ENCODE measurements around the gene MBP. TPM values are rescaled to one million over a fixed set of nuclear protein-coding genes. Genes with fewer than 3 reads are reported as not detected.

Gene MBP
- total and polyA plus RNA-seq, 10 of the 15 experiments (the other 5 are each of a cell fraction or from before 2014, with no cell fraction given), result 12.2 to 67.8 (median 42.1) TPM

DNA sequence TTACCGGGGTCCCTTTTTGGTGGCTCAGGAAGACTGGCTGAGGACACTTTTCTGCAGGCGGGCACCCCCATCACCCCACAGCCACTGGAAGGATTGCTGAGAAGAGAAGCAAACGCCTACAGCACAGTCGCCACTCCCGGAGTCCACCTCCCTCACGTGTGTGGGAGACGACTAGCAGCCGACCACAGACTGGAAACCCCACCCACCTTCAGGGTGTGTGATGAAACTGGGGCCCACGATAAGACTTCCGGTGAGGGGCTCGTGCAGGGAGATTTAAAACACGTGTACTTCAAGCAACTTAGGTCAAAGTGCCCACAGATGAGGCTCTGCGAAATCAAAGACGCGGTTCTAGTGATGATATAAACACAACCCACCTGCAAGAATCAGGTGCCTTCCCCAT is 26.3 kb downstream of the MBP start:
- ChIA-PET CTCF (interaction anchor here (1.1 to 6.1 kb wide), 2 partner anchors 17 to 105 kb away, joined by 3 to 49 read pairs; no protein-coding TSS in a partner anchor), SMC1A (ENCODE audit: uncharacterized antibody, unreplicated experiment) (interaction anchor here (0.9 to 6.4 kb wide), 8 partner anchors 10 to 45 kb away, joined by 4 to 38 read pairs (median 8); no protein-coding TSS in a partner anchor), RAD21 (ENCODE audit: unreplicated experiment) (interaction anchor here (2.2 kb wide), 1 partner anchor 16 kb away, joined by 14 read pairs; no protein-coding TSS in a partner anchor), POLR2A (interaction anchor here (1.1 to 2.9 kb wide), 3 partner anchors 17 to 24 kb away, joined by 3 to 22 read pairs (median 6); no protein-coding TSS in a partner anchor)
- no peaks in the 10 kb centered on the region; the same call in 1 of the 3 replicates for H3K9me3 ChIP-seq (replicated peaks; ENCODE audit: control insufficient read depth, insufficient read depth, low read length)
- BruUV-seq (replicated peaks), result no TSS peak
- peak; percentile 39; the same call in 1 of the 2 replicates for TF ChIP-seq MEF2A (IDR thresholded peaks at IDR 0.05; ENCODE audit: insufficient read depth, low read depth, low read length)
- peak; percentile 81 for TF ChIP-seq RUNX3 (IDR thresholded peaks at IDR 0.05; ENCODE audit: low read length)
- no peak for TF ChIP-seq NFXL1 (IDR thresholded peaks at IDR 0.05; ENCODE audit: borderline replicate concordance)
- TF ChIP-seq CREM (IDR thresholded peaks at IDR 0.05; ENCODE audit: low read depth), result peak; percentile 40; the same call in 1 of the 2 replicates
- TF ChIP-seq, protein P1, sequence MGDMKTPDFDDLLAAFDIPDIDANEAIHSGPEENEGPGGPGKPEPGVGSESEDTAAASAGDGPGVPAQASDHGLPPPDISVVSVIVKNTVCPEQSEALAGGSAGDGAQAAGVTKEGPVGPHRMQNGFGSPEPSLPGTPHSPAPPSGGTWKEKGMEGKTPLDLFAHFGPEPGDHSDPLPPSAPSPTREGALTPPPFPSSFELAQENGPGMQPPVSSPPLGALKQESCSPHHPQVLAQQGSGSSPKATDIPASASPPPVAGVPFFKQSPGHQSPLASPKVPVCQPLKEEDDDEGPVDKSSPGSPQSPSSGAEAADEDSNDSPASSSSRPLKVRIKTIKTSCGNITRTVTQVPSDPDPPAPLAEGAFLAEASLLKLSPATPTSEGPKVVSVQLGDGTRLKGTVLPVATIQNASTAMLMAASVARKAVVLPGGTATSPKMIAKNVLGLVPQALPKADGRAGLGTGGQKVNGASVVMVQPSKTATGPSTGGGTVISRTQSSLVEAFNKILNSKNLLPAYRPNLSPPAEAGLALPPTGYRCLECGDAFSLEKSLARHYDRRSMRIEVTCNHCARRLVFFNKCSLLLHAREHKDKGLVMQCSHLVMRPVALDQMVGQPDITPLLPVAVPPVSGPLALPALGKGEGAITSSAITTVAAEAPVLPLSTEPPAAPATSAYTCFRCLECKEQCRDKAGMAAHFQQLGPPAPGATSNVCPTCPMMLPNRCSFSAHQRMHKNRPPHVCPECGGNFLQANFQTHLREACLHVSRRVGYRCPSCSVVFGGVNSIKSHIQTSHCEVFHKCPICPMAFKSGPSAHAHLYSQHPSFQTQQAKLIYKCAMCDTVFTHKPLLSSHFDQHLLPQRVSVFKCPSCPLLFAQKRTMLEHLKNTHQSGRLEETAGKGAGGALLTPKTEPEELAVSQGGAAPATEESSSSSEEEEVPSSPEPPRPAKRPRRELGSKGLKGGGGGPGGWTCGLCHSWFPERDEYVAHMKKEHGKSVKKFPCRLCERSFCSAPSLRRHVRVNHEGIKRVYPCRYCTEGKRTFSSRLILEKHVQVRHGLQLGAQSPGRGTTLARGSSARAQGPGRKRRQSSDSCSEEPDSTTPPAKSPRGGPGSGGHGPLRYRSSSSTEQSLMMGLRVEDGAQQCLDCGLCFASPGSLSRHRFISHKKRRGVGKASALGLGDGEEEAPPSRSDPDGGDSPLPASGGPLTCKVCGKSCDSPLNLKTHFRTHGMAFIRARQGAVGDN (IDR thresholded peaks at IDR 0.05), result peak; percentile 77
- TF ChIP-seq GABPA (IDR thresholded peaks at IDR 0.05; ENCODE audit: low read depth), result peak; percentile 69
- no peak for TF ChIP-seq CHD2 (IDR thresholded peaks at IDR 0.05; ENCODE audit: borderline replicate concordance, low read depth, low read length)
- TF ChIP-seq, protein P2, sequence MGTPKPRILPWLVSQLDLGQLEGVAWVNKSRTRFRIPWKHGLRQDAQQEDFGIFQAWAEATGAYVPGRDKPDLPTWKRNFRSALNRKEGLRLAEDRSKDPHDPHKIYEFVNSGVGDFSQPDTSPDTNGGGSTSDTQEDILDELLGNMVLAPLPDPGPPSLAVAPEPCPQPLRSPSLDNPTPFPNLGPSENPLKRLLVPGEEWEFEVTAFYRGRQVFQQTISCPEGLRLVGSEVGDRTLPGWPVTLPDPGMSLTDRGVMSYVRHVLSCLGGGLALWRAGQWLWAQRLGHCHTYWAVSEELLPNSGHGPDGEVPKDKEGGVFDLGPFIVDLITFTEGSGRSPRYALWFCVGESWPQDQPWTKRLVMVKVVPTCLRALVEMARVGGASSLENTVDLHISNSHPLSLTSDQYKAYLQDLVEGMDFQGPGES (IDR thresholded peaks at IDR 0.05), result no peak
- TF ChIP-seq BHLHE40 (IDR thresholded peaks at IDR 0.05; ENCODE audit: borderline replicate concordance in 1 of 2, low read depth in 2 of 2, low read length in 1 of 2), result peak; percentile 77 to 86
- peak; percentile 10 for TF ChIP-seq MEF2B (IDR thresholded peaks at IDR 0.05; ENCODE audit: partially characterized antibody, poor library complexity, severe bottlenecking)
- TF ChIP-seq CREB1 (IDR thresholded peaks at IDR 0.05; ENCODE audit: low read depth), result peak; percentile 42; the same call in 1 of the 2 replicates
- TF ChIP-seq CBFB (IDR thresholded peaks at IDR 0.05; ENCODE audit: low read depth), result 0 out of 2 replicates have a peak, but pooled peaks have one; percentile 23
- no peak for TF ChIP-seq FOXM1 (IDR thresholded peaks at IDR 0.05; ENCODE audit: low read depth, low read length)
- TF ChIP-seq USF1 (IDR thresholded peaks at IDR 0.05; ENCODE audit: borderline replicate concordance, extremely low read length, insufficient read depth, low read depth, low read length), result peak; percentile 35
- TF ChIP-seq, protein P3, sequence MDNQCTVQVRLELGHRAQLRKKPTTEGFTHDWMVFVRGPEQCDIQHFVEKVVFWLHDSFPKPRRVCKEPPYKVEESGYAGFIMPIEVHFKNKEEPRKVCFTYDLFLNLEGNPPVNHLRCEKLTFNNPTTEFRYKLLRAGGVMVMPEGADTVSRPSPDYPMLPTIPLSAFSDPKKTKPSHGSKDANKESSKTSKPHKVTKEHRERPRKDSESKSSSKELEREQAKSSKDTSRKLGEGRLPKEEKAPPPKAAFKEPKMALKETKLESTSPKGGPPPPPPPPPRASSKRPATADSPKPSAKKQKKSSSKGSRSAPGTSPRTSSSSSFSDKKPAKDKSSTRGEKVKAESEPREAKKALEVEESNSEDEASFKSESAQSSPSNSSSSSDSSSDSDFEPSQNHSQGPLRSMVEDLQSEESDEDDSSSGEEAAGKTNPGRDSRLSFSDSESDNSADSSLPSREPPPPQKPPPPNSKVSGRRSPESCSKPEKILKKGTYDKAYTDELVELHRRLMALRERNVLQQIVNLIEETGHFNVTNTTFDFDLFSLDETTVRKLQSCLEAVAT (IDR thresholded peaks at IDR 0.05), result no peak
- H3K27me3 ChIP-seq (replicated peaks in 1 of 2; ENCODE audit: control insufficient read depth in 2 of 2, insufficient read depth in 2 of 2, low read length in 1 of 2), result no peaks in the 10 kb centered on the region
- 34% methylated on average over 15 of the region's 15 CpGs for WGBS (ENCODE audit: insufficient coverage, insufficient replicate concordance, low lambda C conversion rate, missing lambda C conversion rate)
- no peak overlapping the region for H2AFZ ChIP-seq (ENCODE audit: control insufficient read depth, low read depth, low read length)
- intact Hi-C loops (cut with micrococcal nuclease; ENCODE audit: unreplicated experiment) (no loop called here), in situ Hi-C loops (cut with MboI) (loop anchor here (25.0 kb wide), 1 partner anchor 1894 kb away; the partner anchor contains the start of genes PTGR3 and TSHZ1)
- H3K79me2 ChIP-seq (ENCODE audit: control insufficient read depth, insufficient read depth, low read length), result peaks cover 47% of the 10 kb centered on the region
- H3K4me3 ChIP-seq, result no peak overlapping the region; the same call in 1 of the 2 replicates
- no peak overlapping the region for H3K9ac ChIP-seq (ENCODE audit: control insufficient read depth, insufficient read depth, low read length)
- H3K36me3 ChIP-seq (ENCODE audit: control insufficient read depth in 2 of 2, insufficient read depth in 2 of 2, low read length in 1 of 2), result peaks cover 3 to 8% of the 10 kb centered on the region in 2 experiments
- H3K4me2 ChIP-seq (ENCODE audit: control insufficient read depth, insufficient read depth), result peak overlapping the region; percentile 17
- H3K27ac ChIP-seq (ENCODE audit: control insufficient read depth, insufficient read depth), result peak overlapping the region; percentile 71
- peaks cover 60% of the 10 kb centered on the region for H3K4me1 ChIP-seq (ENCODE audit: control insufficient read depth, insufficient read depth, low read length)
- no peak for FAIRE-seq
- ATAC-seq, result no peak
- no peak for DNase-seq (ENCODE audit: low read depth, low spot score)
- H4K20me1 ChIP-seq (ENCODE audit: control insufficient read depth, insufficient read depth), result peaks cover 2% of the 10 kb centered on the region; the same call in 1 of the 2 replicates

Data from GM12878 (cell line).